Trophoblast cell (in vitro differentiated cells and primary cell): Measurements from ENCODE around the gene VASH2.

Experiments used
- DNase-seq, 2 donors: peaks; one replicate each; pipeline ENCODE4 v3.0.0-alpha.2; 2016
- H2AFZ ChIP-seq: 2 replicates; pipeline ENCODE4 v1.6.1; 2013; ENCODE audit warnings: low read length, moderate library complexity, mild to moderate bottlenecking; ENCODE audit not compliant: insufficient read depth, poor library complexity
- H2AK5ac ChIP-seq: 2 replicates; pipeline ENCODE4 v1.6.1; 2013; ENCODE audit warnings: mild to moderate bottlenecking, low read length
- H2BK120ac ChIP-seq: 2 replicates; pipeline ENCODE4 v1.6.1; 2013; ENCODE audit warnings: low read length, mild to moderate bottlenecking, moderate library complexity; ENCODE audit not compliant: insufficient read depth, poor library complexity
- H2BK12ac ChIP-seq: 2 replicates; pipeline ENCODE4 v1.6.1; 2013; ENCODE audit warnings: mild to moderate bottlenecking, low read length, moderate library complexity
- H2BK5ac ChIP-seq: 2 replicates; pipeline ENCODE4 v1.6.1; 2013; ENCODE audit warnings: low read length, low read depth, moderate library complexity, mild to moderate bottlenecking; ENCODE audit not compliant: poor library complexity
- H3K14ac ChIP-seq: 2 replicates; pipeline ENCODE4 v1.6.1; 2013; ENCODE audit warnings: mild to moderate bottlenecking, low read length
- H3K18ac ChIP-seq: 2 replicates; pipeline ENCODE4 v1.6.1; 2013; ENCODE audit warnings: mild to moderate bottlenecking, low read length
- H3K23ac ChIP-seq: 2 replicates; pipeline ENCODE4 v1.6.1; 2013; ENCODE audit warnings: low read length
- H3K27ac ChIP-seq: 2 replicates; pipeline ENCODE4 v1.5.1; 2013; ENCODE audit warnings: low read depth, mild to moderate bottlenecking, inconsistent platforms, low read length, moderate library complexity
- H3K27me3 ChIP-seq: 2 replicates; pipeline ENCODE4 v1.6.1; 2013; ENCODE audit warnings: inconsistent platforms, mild to moderate bottlenecking, low read length, moderate library complexity; ENCODE audit not compliant: insufficient read depth
- H3K36me3 ChIP-seq, 2 experiments: 1 replicate in 1 of 2; 2 replicates in 1 of 2; pipeline ENCODE4 v1.6.1; 2013; ENCODE audit warnings: low read length in 2 of 2, mild to moderate bottlenecking in 2 of 2, moderate library complexity in 1 of 2; ENCODE audit not compliant: insufficient read depth in 2 of 2, control insufficient read depth in 1 of 2
- H3K4ac ChIP-seq: 2 replicates; pipeline ENCODE4 v1.6.1; 2013; ENCODE audit warnings: low read depth, mild to moderate bottlenecking, low read length, moderate library complexity
- H3K4me1 ChIP-seq, 2 experiments: 1 replicate in 1 of 2; 2 replicates in 1 of 2; pipeline ENCODE4 v1.6.1; 2013; ENCODE audit warnings: low read length in 2 of 2, mild to moderate bottlenecking in 2 of 2, moderate library complexity in 1 of 2; ENCODE audit not compliant: insufficient read depth in 2 of 2, control insufficient read depth in 1 of 2
- H3K4me2 ChIP-seq: 2 replicates; pipeline ENCODE4 v1.6.1; 2013; ENCODE audit warnings: inconsistent platforms, mild to moderate bottlenecking, low read length, moderate library complexity
- H3K4me3 ChIP-seq: 2 replicates; pipeline ENCODE4 v1.5.1; 2013; ENCODE audit warnings: mild to moderate bottlenecking, low read depth, low read length, inconsistent platforms
- H3K79me1 ChIP-seq: one replicate; pipeline ENCODE4 v1.6.1; 2013; ENCODE audit warnings: low read length
- H3K79me2 ChIP-seq: 2 replicates; pipeline ENCODE4 v1.6.1; 2013; ENCODE audit warnings: low read length, mild to moderate bottlenecking; ENCODE audit not compliant: control insufficient read depth, insufficient read depth, poor library complexity
- H3K9ac ChIP-seq: 2 replicates; pipeline ENCODE4 v1.6.1; 2013; ENCODE audit warnings: mild to moderate bottlenecking, low read length
- H3K9me3 ChIP-seq: 2 replicates; pipeline ENCODE4 v1.6.1; 2013; ENCODE audit warnings: low read depth, mild to moderate bottlenecking, control low read depth, inconsistent platforms, low read length; ENCODE audit not compliant: insufficient read depth
- H4K12ac ChIP-seq: 2 replicates; pipeline ENCODE4 v1.6.1; 2013; ENCODE audit warnings: low read depth, mild to moderate bottlenecking, low read length, moderate library complexity
- H4K8ac ChIP-seq: 2 replicates; pipeline ENCODE4 v1.6.1; 2013; ENCODE audit warnings: low read depth, mild to moderate bottlenecking, low read length, moderate library complexity
- H4K91ac ChIP-seq: one replicate; pipeline ENCODE4 v1.6.1; 2013; ENCODE audit warnings: low read depth, mild to moderate bottlenecking, low read length, moderate library complexity
- WGBS: extraction: QIAGEN DNeasy Blood & Tissue Kit; methylation state at CpG from one replicate; pipeline ENCODE4 v1.1.7; 2013; ENCODE audit warnings: missing lambda C conversion rate; ENCODE audit not compliant: insufficient read length, insufficient coverage; ENCODE audit errors: extremely low coverage; 5-methylcytosine and 5-hydroxymethylcytosine counted together

The VASH2 gene

GRCh38 chr1:212983482-212983881, 33.1 kb downstream of the VASH2 start:
- Histone ChIP-seq H3K23ac (no peak overlapping the region), H3K4ac (no peak overlapping the region), H3K9ac (no peak overlapping the region), H3K79me2 (no peaks in the 10 kb centered on the region), H4K12ac (no peak overlapping the region), H3K4me1 (peaks cover 6 to 14% of the 10 kb centered on the region in 2 experiments), H2AFZ (no peak overlapping the region), H3K9me3 (no peaks in the 10 kb centered on the region), H2AK5ac (no peak overlapping the region), H3K18ac (no peak overlapping the region), H4K91ac (no peak overlapping the region), H2BK120ac (no peak overlapping the region), H3K36me3 (no peaks in the 10 kb centered on the region), H4K8ac (no peak overlapping the region), H3K79me1 (no peaks in the 10 kb centered on the region), H3K14ac (no peak overlapping the region), H3K27ac (no peak overlapping the region), H2BK5ac (no peak overlapping the region), H3K27me3 (no peaks in the 10 kb centered on the region), H3K4me3 (no peak overlapping the region), H3K4me2 (no peak overlapping the region), H2BK12ac (no peak overlapping the region)
- no peak for DNase-seq
- WGBS = no CpG with 5 or more reads among the region's 3 CpGs

GRCh38 chr1:212984522-212985291, 34.4 kb downstream of the VASH2 start:
- DNase-seq = no peak
- no peaks in the 10 kb centered on the region for H3K79me2 ChIP-seq

GRCh38 chr1:212986551-212986950, 36.2 kb downstream of the VASH2 start:
- Histone ChIP-seq H4K8ac (no peak overlapping the region), H2AK5ac (no peak overlapping the region), H2BK12ac (no peak overlapping the region), H4K12ac (no peak overlapping the region), H3K27me3 (no peaks in the 10 kb centered on the region), H3K79me2 (no peaks in the 10 kb centered on the region), H3K4me1 (peaks cover 2 to 5% of the 10 kb centered on the region in 2 experiments), H3K9me3 (no peaks in the 10 kb centered on the region), H3K9ac (no peak overlapping the region), H2BK120ac (no peak overlapping the region), H3K14ac (no peak overlapping the region), H3K36me3 (no peaks in the 10 kb centered on the region), H3K4ac (no peak overlapping the region), H2BK5ac (no peak overlapping the region), H2AFZ (no peak overlapping the region), H3K23ac (no peak overlapping the region), H4K91ac (no peak overlapping the region), H3K18ac (no peak overlapping the region), H3K4me2 (no peak overlapping the region), H3K4me3 (no peak overlapping the region), H3K27ac (no peak overlapping the region), H3K79me1 (no peaks in the 10 kb centered on the region)
- DNase-seq = no peak
- no CpG with 5 or more reads among the region's 2 CpGs for WGBS

More at GRCh38 chr1:212984522-212985291, 34.4 kb downstream of the VASH2 start:
- no peak overlapping the region for H3K4me3 ChIP-seq
- no peak overlapping the region for H3K9ac ChIP-seq
- H3K23ac ChIP-seq = no peak overlapping the region
- no peak overlapping the region for H2BK12ac ChIP-seq
- no peaks in the 10 kb centered on the region for H3K27me3 ChIP-seq
- H3K18ac ChIP-seq = no peak overlapping the region
- no peak overlapping the region for H3K4me2 ChIP-seq
- no peaks in the 10 kb centered on the region for H3K36me3 ChIP-seq
- no peaks in the 10 kb centered on the region for H3K9me3 ChIP-seq
- no peak overlapping the region for H4K8ac ChIP-seq
- H3K14ac ChIP-seq = no peak overlapping the region
- no peak overlapping the region for H3K4ac ChIP-seq
- no peak overlapping the region for H4K12ac ChIP-seq
- no peak overlapping the region for H4K91ac ChIP-seq
- peaks cover 6 to 14% of the 10 kb centered on the region in 2 experiments for H3K4me1 ChIP-seq
- H2AFZ ChIP-seq = no peak overlapping the region
- no peak overlapping the region for H2BK5ac ChIP-seq
- no peak overlapping the region for H3K27ac ChIP-seq
- no peaks in the 10 kb centered on the region for H3K79me1 ChIP-seq
- H2AK5ac ChIP-seq = no peak overlapping the region
- H2BK120ac ChIP-seq = no peak overlapping the region
- WGBS = no CpG with 5 or more reads among the region's 6 CpGs

GRCh38 chr1:212987702-212988322, 37.5 kb downstream of the VASH2 start:
- H3K14ac ChIP-seq = no peak overlapping the region
- H3K27me3 ChIP-seq = no peaks in the 10 kb centered on the region
- no peaks in the 10 kb centered on the region for H3K79me1 ChIP-seq
- no peak overlapping the region for H2AFZ ChIP-seq
- H3K79me2 ChIP-seq = no peaks in the 10 kb centered on the region
- no peaks in the 10 kb centered on the region for H3K9me3 ChIP-seq
- H2BK12ac ChIP-seq = no peak overlapping the region
- H4K91ac ChIP-seq = no peak overlapping the region
- H3K9ac ChIP-seq = no peak overlapping the region
- H3K18ac ChIP-seq = no peak overlapping the region
- no peak overlapping the region for H2BK5ac ChIP-seq
- no peak overlapping the region for H3K4me3 ChIP-seq
- WGBS = no CpG with 5 or more reads among the region's 6 CpGs
- no peak for DNase-seq
- no peak overlapping the region for H2BK120ac ChIP-seq
- H2AK5ac ChIP-seq = no peak overlapping the region
- no peak overlapping the region for H4K8ac ChIP-seq
- no peaks in the 10 kb centered on the region for H3K4me1 ChIP-seq
- peaks cover 0 to under 1% of the 10 kb centered on the region in 2 experiments for H3K36me3 ChIP-seq
- no peak overlapping the region for H3K4ac ChIP-seq
- no peak overlapping the region for H3K23ac ChIP-seq
- H3K27ac ChIP-seq = no peak overlapping the region
- H3K4me2 ChIP-seq = no peak overlapping the region
- no peak overlapping the region for H4K12ac ChIP-seq
